Stimulated activated CD4-positive, alpha-beta T cell treated with anti-CD3 and anti-CD28 coated beads, Interleukin-4, amount 100 ng/mL, for 4 hours (primary cell): ENCODE measurements around the gene TRABD2B.
"Not testable (repeated sequence)": the region's sequence is repeated elsewhere in the genome, so short reads cannot be mapped to it uniquely, and the experiment has no call there.

ENCODE experiments used
- DNase-seq, 2 experiments: peaks; one replicate each; pipeline ENCODE4 v3.0.0-alpha.2; 2020

Gene TRABD2B

DNA sequence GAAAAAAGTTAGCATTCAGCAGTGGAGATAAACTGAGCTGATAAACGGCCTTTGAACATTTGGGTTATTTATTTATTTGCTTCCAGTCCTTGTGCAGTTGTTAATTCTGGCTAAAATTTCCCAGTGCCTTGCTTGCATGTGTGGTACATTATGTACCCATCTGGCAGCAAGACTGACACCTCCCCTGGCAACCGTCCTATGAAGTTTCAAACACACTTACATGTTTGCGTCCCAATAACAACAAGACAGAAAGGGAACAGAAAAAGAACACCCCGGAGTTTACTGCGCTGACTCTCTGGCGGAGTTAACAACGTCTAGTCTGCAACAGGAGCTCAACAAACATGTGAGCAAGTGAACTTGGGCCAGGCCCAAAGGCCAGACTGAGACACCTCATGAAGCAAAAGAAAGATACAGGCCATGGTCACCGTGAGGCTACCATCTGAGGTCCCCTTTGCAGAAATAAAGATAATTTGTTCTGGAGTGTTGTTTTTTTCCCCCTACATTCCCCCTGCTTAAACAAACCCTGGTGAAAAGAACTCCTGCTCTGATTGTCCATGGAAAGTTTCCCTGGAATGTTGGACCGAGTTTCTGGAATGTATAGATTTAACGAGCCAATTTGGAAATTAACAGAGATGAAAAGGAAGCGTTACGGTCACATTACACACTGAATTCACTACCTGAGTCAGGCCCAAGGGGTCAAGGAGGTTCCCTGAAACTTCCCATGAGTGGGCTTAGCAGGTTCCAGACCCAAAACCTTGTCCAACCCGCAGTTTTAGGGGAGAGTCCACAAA is 33.4 kb downstream of the TRABD2B start:
- no peak for DNase-seq

- no peak for DNase-seq
Observed at GRCh38 chr1:47962750-47963492, 34.3 kb downstream of the TRABD2B start.

GRCh38 chr1:47961835-47962234 is 35.4 kb downstream of the TRABD2B start:
- DNase-seq = not testable (repeated sequence)

- DNase-seq = not testable (repeated sequence)
Observed at GRCh38 chr1:47956491-47956890, 40.7 kb downstream of the TRABD2B start.

GRCh38 chr1:47953661-47954060 is 43.5 kb downstream of the TRABD2B start:
- DNase-seq = no peak

DNA sequence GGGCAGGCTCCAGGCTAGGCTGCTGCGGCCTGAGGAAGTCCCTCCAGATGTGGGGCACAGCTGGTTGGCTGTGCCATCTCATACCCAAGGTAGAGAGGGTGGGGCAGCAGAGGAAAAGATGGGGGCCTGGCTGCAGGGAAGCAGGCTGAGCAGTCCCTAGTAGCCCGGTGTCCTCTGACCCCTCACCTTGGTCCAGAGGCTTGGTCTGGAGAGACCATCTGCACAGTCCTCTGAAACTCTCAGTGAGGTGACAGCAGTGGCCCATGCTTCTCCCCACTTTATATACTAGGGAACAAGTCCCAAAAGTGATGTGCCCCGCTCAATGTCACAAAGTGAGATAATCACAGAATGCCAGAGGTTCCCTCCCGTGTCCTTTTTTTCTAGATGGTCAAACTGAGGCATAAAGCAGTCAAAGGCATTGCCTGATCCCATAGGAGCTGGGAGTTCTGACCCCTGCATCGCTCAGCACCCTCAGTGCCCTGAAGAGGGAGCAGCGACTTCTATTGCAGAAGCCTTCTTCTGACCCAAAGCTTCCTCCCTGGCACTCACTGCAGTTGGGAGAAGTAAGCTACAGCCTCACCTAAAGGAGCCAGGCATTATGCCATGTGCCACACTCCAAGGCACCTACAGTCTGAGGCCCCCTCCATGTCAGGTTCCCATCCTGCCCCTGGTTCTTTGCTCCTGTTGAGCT is 45.5 kb downstream of the TRABD2B start:
- no peak for DNase-seq

DNA sequence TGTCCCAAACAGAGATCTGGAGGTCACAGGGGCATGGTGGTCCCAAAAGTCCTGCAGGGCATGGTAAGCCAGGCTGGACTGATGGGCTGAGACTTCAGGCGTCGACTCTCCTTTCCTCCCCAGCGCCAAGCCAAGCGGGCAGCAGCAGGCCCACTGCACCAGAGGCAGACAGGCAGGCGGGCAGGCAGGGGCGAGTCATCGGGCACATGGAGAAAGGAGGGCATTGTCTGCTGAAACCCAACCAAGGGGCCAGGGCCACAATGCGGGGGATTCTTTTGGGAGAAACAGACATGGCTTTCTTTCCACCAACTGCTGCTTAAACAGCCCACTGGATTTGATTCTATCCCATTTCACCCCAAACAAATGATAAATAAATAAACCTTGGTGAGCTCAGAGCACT is 46.2 kb downstream of the TRABD2B start:
- no peak for DNase-seq

DNA sequence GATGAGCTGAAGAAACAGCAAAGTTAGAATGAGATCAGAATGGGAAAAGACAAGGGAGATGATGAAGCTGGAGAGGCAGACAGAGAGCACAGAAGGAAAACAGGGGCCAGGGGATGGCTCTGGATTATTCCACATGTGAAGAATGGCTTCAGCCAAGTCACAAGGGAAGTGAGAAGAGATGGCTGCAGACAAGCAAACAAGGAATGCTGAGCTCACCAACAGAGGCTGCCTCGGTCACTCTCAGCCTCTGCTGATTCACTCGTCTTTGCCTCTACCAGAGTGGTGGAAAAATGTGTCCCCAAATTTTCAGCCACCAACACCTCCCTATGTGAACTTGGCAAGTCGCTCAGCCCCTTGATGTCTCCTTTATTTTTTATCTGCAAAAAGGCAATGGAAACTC is 46.7 kb downstream of the TRABD2B start:
- DNase-seq = no peak

DNA sequence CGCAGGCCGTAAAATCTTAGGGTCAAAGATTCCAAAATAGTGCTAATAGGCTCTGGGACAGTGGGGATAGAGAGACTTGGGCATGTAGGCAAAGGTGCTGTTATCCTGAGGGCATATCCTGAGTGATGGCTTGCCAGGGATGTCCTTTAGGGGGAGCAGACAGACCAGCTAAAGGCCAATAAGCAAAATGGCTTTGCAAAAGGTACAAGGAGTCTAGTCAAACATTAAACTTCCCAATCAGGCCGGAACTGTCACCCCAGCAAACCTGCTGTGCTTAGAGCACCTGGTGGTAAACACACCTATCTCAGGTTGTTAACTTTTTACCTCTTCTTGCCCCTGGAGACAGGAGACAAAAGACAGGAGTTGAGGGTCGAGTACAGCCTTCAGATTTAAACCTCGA is 49.1 kb downstream of the TRABD2B start:
- no peak for DNase-seq

- no peak for DNase-seq
Observed at GRCh38 chr1:47947531-47947930, 49.7 kb downstream of the TRABD2B start.

DNA sequence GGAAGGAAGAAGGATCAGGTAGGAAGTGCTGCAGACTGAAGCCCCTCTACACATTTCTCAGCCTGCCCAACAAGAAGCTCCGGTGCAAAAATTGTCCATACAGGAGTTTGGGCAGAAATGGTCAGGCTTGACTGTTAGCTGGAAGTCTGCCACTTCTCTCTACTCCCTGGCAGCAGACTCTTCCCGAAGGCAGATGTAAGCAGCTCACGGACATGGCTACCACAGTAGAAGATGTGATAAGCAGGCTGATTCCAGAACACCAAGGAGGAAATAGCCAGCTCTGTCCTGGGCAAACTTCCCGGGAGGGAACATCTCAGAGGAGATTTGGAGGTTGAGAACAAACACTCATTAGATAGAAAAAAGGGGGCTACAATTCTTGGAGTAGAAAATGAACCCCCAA is 52.6 kb downstream of the TRABD2B start:
- DNase-seq = no peak

DNA sequence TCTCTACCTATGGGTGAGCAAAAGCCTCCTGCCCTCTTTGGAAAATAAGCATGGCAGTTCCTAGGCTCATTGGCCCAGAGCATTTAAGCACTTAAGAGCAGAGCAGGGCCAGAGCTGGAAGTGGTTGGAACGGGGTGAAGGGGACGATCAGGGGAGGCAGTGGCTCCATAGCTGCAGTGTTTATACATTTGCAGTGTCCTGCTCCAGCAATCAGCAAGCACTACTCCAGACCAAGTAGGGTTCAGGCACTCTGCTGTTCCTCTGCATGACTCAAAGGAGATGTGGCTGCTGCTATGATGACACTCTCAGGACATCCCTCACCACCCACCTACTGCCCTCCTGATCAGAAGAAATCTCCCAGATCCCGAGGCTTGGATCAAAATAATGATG is 55.0 kb downstream of the TRABD2B start:
- DNase-seq = no peak

- DNase-seq = no peak
Observed at GRCh38 chr1:47941609-47942239, 55.5 kb downstream of the TRABD2B start.

GRCh38 chr1:47940779-47941178 is 56.4 kb downstream of the TRABD2B start:
- DNase-seq = no peak

DNA sequence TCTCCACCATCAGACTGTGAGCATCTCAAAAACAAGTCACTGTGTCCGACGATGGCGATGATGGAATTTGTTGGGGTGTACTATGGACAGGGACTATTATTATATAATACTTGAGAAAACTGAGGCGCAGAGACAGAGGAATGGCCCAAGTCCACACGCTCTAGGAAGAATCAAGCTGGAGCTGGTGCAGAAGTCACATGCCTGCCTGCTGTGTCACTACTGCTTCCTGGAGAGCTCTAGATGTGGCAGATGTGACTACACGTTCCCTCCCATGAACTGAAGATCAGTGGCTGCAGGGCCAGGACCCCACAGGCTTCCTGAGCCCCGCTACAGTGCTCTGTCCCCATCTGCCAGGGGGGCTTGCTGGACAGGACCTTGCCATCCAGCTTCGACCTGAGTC is 56.9 kb downstream of the TRABD2B start:
- DNase-seq = no peak

- no peak for DNase-seq
Observed at GRCh38 chr1:47938520-47938919, 58.7 kb downstream of the TRABD2B start.

DNA sequence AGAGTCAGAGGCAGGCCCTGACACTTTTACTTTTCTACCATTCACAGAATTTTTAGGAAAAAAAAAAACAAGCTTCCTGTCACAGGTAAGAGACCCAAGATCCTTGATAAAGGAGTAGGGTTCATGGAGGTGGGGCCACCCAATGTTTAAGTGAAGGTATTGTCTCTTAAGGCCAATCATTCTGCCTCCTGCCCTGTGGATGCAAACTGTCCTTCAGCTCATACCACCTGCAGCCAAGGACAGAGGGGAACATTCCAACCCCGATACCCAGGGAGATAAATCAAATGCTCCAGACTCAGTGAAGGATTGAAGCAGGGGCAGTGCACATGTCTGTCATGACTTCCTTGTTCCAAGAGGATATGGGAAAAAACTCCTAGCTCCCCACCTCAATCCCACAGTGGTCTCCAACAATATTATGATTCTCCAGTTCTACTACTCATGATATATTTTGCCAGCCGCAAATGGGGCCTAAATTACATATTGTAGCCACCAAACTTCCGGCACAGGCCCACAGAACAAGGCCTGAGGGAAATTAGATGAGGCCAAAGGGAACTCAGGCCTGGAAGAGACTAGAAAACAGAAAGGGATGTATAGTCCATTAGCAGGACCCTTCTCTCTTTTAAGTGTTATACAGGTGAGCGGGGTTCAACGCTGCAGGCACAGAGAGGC is 59.5 kb downstream of the TRABD2B start:
- no peak for DNase-seq

GRCh38 chr1:47936916-47937551 is 60.2 kb downstream of the TRABD2B start:
- DNase-seq = no peak

DNA sequence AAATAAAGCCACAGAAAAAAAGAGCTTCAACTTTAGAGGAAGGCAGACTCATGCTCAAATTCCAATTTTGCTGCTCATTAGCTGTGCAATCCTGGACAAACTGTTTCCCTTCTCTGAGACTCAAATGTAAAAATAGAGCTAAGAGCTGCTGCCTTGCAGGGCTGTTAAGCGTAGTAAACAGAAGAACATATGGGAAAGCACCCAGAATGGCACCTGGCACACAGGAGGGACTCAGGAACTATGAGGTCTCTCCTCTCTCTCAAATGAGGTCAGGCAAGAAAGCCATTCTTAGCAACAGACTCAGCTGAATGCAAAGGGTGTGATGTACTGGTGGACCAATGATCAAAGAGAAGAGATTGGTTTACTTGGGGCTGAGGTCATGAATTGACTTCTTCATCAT is 61.3 kb downstream of the TRABD2B start:
- no peak for DNase-seq

- DNase-seq = no peak
Observed at GRCh38 chr1:47935163-47935562, 62.0 kb downstream of the TRABD2B start.

- DNase-seq = no peak
Observed at GRCh38 chr1:47934243-47934805, 62.9 kb downstream of the TRABD2B start.

GRCh38 chr1:47932743-47933142 is 64.4 kb downstream of the TRABD2B start:
- no peak for DNase-seq
